Endothelial cell (in vitro differentiated cells): ENCODE results near the gene C16orf78. TPM values are rescaled to one million over a fixed set of nuclear protein-coding genes. Genes with fewer than 3 reads are reported as not detected.

Experiments used
- DNase-seq: peaks from one replicate; pipeline ENCODE4 v3.0.0; 2021; ENCODE audit warnings: low spot score
- H3K27ac Mint-ChIP-seq: one replicate; pipeline ENCODE4 v1.8.0; 2021; ENCODE audit warnings: mixed read lengths, inconsistent platforms; ENCODE audit not compliant: unreplicated experiment
- H3K27me3 Mint-ChIP-seq: one replicate; pipeline ENCODE4 v1.8.0; 2021; ENCODE audit warnings: mild to moderate bottlenecking, moderate library complexity, mixed read lengths, inconsistent platforms; ENCODE audit not compliant: unreplicated experiment
- H3K36me3 Mint-ChIP-seq: one replicate; pipeline ENCODE4 v1.8.0; 2021; ENCODE audit warnings: mild to moderate bottlenecking, low read depth, mixed read lengths, inconsistent platforms; ENCODE audit not compliant: unreplicated experiment
- H3K4me1 Mint-ChIP-seq: one replicate; pipeline ENCODE4 v1.8.0; 2021; ENCODE audit warnings: mild to moderate bottlenecking, mixed read lengths, inconsistent platforms; ENCODE audit not compliant: unreplicated experiment
- H3K4me3 Mint-ChIP-seq: one replicate; pipeline ENCODE4 v1.8.0; 2021; ENCODE audit warnings: mild to moderate bottlenecking, mixed read lengths, inconsistent platforms; ENCODE audit not compliant: unreplicated experiment
- H3K9me3 Mint-ChIP-seq: one replicate; pipeline ENCODE4 v1.8.0; 2021; ENCODE audit warnings: mixed read lengths, inconsistent platforms; ENCODE audit not compliant: unreplicated experiment
- total RNA-seq: library from RNA; stranded (reverse); fragmentation: NEBNext Ultra II Directional; extraction: Animal tissue kit (Norgen Biotek cat#: 25700); gene quantifications from one replicate; pipeline ENCODE4 v1.2.1, GENCODE V29; 2021; ENCODE audit not compliant: unreplicated experiment
- TF ChIP-seq, protein P1 (sequence below): fragments of 200-600 bp; sonication (generic); IDR thresholded peaks from one replicate; pipeline ENCODE4 v1.5.0; 2021; ENCODE audit warnings: antibody characterized with exemption; ENCODE audit not compliant: unreplicated experiment

C16orf78 gene
- total RNA-seq, 1 donor from 2014 or later: not detected

DNA sequence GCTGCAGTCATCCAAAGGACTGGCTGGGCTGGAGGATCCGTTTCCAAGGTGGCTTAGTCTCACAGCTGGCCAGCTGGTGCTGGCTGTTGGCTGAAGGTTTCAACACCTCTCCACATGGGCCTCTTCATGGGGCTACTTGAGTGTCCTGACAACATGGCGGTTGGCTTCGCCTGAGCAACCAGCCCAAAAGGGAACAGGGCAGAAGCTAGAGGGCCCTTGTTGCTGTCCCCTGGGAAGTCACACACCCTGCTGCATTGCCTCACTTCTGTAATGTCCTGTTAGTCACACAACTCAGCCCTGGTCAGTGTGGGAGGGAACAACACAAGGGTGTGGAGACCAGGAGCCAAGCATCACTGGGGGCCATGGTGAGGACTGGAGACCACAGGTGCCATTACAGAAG lies 36.6 kb downstream of the C16orf78 start:
- Mint-ChIP-seq H3K4me3 (no peak overlapping the region), H3K9me3 (no peaks in the 10 kb centered on the region), H3K36me3 (peaks cover 13% of the 10 kb centered on the region), H3K27ac (no peak overlapping the region), H3K4me1 (peaks cover 7% of the 10 kb centered on the region), H3K27me3 (peaks cover 7% of the 10 kb centered on the region)
- DNase-seq: no peak
- TF ChIP-seq, protein P1, sequence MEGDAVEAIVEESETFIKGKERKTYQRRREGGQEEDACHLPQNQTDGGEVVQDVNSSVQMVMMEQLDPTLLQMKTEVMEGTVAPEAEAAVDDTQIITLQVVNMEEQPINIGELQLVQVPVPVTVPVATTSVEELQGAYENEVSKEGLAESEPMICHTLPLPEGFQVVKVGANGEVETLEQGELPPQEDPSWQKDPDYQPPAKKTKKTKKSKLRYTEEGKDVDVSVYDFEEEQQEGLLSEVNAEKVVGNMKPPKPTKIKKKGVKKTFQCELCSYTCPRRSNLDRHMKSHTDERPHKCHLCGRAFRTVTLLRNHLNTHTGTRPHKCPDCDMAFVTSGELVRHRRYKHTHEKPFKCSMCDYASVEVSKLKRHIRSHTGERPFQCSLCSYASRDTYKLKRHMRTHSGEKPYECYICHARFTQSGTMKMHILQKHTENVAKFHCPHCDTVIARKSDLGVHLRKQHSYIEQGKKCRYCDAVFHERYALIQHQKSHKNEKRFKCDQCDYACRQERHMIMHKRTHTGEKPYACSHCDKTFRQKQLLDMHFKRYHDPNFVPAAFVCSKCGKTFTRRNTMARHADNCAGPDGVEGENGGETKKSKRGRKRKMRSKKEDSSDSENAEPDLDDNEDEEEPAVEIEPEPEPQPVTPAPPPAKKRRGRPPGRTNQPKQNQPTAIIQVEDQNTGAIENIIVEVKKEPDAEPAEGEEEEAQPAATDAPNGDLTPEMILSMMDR: no peak

DNA sequence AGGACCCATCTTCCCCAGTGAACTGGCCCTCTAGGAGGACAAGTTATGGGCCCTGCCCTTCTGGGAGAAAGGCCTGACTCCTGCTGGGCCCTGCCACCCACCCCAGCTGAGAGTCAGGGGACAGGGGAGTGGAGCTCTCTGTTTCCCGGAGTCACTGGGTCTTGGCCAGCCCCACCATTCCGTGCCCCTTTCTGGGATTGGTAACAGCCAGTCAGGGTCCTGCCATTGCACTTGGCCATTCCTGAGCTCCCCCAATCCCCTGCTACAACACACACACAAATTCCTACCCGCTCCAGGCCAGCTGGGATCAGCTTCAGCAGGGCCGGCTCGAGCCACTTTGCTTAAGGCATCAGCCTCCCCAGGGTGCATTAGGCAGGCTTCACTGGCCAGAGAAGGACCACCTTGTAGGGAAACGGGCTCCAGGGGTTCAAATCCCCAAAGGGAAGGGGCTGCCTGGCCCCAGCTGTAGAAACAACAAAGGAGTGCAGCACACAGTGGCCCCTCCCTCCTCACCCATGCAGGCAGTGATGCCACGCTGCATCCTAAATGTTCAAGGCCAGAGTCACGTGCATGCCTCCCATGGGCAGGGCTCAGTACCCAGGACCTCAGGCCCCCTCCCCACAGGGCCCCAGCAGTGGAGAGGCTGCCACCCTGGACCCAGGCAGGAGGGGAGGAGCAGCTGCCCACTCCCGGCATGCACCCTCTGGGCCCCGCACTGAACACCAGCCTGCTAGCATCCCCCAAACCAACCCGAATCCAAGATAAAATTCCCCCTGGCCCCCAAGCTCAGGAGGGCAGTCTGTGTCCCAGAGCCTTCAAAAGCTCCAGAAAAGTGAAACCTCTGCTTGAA lies 37.7 kb downstream of the C16orf78 start:
- Mint-ChIP-seq H3K27ac (no peak overlapping the region), H3K9me3 (no peaks in the 10 kb centered on the region), H3K27me3 (peaks cover 7% of the 10 kb centered on the region), H3K4me3 (no peak overlapping the region), H3K4me1 (peaks cover 7% of the 10 kb centered on the region), H3K36me3 (peaks cover 13% of the 10 kb centered on the region)
- TF ChIP-seq, protein P1: no peak
- no peak for DNase-seq

DNA sequence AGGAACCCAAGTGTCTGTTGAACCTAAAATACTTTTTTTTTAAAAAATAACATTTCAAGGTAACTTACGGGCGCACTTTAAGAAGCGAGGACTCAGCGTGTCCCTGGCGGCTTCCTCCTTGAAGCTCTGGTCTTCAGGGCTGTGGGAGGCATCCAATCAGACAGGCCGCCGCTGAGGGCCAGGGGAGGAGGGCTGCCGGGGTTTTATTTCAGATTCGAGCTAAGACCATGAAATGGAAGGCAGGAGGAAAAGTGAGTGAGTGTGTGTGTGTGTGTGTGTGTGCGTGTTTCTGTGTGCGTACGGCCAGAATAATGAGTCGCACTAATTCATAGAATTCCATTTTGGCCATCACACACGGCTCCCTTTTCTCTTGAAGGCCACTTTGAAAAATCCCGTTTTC lies 41.1 kb downstream of the C16orf78 start:
- H3K4me3 Mint-ChIP-seq: no peak overlapping the region
- peaks cover 1% of the 10 kb centered on the region for H3K4me1 Mint-ChIP-seq
- TF ChIP-seq, protein P1: no peak
- no peaks in the 10 kb centered on the region for H3K9me3 Mint-ChIP-seq
- H3K27ac Mint-ChIP-seq: no peak overlapping the region
- DNase-seq: no peak
- H3K36me3 Mint-ChIP-seq: peaks cover 13% of the 10 kb centered on the region
- peaks cover 7% of the 10 kb centered on the region for H3K27me3 Mint-ChIP-seq

DNA sequence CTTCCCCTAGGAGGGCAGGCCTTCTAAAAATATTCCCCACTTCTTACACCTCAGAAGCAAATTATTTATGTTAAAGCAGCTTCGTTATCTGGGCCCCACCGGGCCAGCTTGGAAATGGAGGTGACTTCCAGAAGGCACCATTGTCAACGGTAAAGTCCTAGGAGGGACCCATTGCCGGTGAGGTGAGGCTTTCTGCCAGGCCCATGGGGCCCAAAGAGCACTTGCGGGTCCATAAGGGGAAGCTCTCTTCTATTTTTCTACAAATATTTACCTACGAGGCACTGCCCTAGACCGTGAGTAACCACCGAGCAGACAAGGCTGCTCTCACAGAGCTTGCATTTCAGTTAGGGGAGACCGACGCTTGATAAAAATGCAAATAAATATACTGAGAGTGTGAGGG lies 41.5 kb downstream of the C16orf78 start:
- Mint-ChIP-seq H3K27ac (no peak overlapping the region), H3K4me1 (peaks cover 3% of the 10 kb centered on the region), H3K36me3 (peaks cover 13% of the 10 kb centered on the region), H3K4me3 (no peak overlapping the region), H3K9me3 (no peaks in the 10 kb centered on the region), H3K27me3 (peaks cover 7% of the 10 kb centered on the region)
- TF ChIP-seq, protein P1: no peak
- DNase-seq: no peak

DNA sequence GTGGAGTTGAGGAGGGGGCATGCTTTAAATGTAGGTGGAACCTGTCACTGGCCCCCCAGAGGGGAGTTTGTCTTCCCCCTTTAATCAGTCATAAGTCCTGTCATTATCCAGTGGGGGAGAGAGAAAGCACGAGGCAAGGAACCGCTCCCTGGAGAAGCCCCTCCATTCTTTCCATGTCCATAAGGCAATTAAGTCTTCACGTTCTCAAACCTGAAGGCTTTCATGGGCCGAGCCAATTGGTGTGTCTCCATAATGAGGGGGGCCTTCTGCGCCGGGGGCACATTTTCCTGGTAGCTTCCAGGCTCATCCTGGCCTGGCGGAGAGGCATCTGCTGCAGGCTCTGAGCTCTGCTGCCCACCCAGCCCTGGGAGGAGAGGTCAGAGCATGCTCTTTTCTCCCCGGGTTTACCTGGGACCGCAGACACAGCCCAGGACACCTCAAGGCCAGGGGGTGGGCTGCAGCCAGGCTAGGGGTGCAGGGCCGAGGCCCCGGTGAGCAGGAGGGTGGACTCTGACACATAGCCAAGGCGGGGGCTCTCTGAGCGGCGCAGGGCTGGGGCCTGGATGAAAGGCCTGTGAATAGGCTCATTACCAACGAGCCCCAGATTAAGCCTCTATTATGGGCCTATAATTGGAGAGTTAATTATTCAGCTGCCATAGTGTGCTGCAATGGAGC lies 42.5 kb downstream of the C16orf78 start:
- Mint-ChIP-seq H3K27ac (no peak overlapping the region), H3K4me1 (peaks cover 3% of the 10 kb centered on the region), H3K9me3 (no peaks in the 10 kb centered on the region), H3K4me3 (no peak overlapping the region), H3K36me3 (peaks cover 13% of the 10 kb centered on the region), H3K27me3 (peaks cover 7% of the 10 kb centered on the region)
- TF ChIP-seq, protein P1: no peak
- DNase-seq: no peak
